Heart left ventricle (tissue), 13 donors: ENCODE results near the gene DGKA.

Experiments used
- CTCF ChIP-seq, 12 donors: fragments of 200-600 bp; sonication (generic) in 4 of 12; IDR thresholded peaks; one replicate each; pipeline versions ENCODE4 v1.5.0 to v1.8.0; 2018 to 2022; ENCODE audit warnings: antibody characterized with exemption in 12 of 12, mild to moderate bottlenecking in 5 of 12
- POLR2A ChIP-seq, 2 donors: fragments of 450-650 bp; IDR thresholded peaks; one replicate each; pipeline ENCODE4 v1.6.1; 2017; ENCODE audit warnings: antibody characterized with exemption in 2 of 2, mild to moderate bottlenecking in 2 of 2, moderate library complexity in 2 of 2
- donor health status: ischemic (EF 13 %, LVEDD 7.1; RV severe dilation, severe dysfunction).
- donor health status: DM: no; HTN: yes; CAD: no.
- donor health status: DM: no; HTN: no; CAD: no.
- donor health status: ischemic (EF 25% LVEDD 6.9; RV normal size, moderate dysfunction).
- donor health status: ischemic (EF 25% LVEDD 5.7; RV mildly dilated, moderate dysfunction).
- donor health status: ischemic (EF 35%, LVEDD 5.7; RV mildly dilated, moderate dysfunction).
- donor health status: nonischemic (EF 11% LVEDD 7.7; RV severe dilation, severe dysfunction).
- donor health status: DM: yes; HTN: yes; CAD: no.
- donor health status: PGD.
- donor health status: ischemic (EF 29% LVEDD 5.4; RV normal size, mild dysfunction).
- donor health status: nonischemic (EF 23%, LVEDD 6.1; RV moderate dilation, normal function).

DNA sequence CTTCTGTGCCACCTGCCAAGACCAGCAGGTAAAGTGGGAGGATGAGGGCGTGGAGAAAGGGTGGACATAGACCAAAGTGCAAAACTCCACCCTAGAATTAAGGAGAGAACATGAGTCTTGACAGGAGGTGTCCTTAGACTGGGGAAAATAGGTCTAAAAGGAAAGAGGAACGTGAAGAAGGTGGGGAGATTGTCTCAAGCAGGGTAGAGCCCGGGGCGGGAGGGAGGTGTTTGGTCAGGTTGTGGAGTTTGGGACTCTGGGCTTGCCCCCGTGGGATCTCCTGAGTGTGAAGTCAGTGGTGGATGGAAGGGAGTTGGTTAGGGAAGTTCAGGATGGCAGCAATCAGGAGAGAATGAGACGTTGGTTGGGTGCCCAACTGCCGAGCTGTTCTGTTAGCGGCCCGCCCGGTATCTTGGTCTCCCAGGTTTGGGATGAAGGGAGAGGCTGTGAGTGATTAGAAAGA is 386 bp downstream of the DGKA start:
- no peak for TF ChIP-seq CTCF (IDR thresholded peaks at IDR 0.05)
- no peak for TF ChIP-seq POLR2A (IDR thresholded peaks at IDR 0.05)
